ENCODE results near the gene ACOT11.

Gene ACOT11

DNA sequence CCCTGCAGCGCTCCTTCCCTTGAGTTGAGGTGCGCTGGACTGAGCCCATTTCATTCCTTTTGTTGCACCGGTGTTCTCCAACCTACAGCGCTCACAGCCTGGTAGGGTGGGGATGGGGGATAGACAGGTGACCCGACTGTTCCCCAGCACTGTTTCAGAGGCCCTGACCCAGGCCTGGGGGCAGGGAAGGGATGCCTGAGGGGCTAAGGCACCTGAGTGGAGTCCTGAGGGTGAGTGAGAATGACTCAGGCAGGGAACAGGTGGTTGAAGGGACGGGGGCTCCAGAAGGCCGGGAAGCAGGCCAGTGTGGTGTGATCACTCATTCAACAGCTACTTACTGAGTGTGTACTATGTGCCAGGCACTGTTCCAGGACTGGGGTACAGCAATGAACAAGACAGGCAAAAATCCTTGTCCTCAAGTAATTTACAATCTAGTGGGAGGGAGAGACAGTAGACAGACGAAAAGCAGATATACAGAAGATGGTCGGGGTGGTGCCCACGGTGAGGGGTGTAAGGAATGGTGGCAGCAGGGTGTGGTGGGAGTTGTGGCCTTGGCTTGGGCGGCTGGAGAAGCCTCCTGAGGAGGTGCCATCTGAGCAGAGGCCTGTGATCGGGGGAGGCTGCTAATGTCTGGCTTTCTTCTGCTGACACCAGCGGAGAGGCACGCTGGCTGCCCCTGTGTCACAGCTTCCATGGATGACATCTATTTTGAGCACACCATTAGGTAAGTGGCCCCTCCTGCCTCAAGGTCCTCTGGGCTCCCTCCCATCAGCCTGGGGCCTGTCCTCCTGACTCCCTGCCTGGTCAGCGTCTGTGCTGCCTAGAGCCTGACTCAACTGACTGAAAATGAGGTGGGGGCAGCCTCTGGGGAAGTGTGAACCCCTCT, 37.4 kb downstream of the ACOT11 start:
- no peak for DNase-seq (ENCODE audit: low read depth in 2 of 2)

DNA sequence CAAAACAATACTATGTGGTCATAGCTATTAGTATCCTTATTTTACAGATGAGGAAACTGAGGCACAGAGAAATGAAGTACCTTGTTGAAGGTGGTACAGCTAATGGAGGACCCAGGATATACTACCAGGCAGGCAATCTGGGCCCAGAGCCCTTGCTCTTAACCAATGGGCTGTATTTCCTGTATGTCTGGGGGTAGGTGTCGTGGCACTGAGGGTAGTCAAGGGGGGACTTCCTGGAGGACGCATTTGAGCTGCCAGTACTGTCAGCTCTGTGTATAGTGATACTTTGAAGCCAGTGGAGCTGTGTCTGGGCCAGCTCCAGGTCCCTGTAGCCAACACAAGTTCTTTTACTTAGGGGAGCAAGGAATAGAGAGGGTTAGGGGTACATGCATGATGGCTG, 40.3 kb downstream of the ACOT11 start:
- DNase-seq (ENCODE audit: low read depth in 2 of 2) = no peak

DNA sequence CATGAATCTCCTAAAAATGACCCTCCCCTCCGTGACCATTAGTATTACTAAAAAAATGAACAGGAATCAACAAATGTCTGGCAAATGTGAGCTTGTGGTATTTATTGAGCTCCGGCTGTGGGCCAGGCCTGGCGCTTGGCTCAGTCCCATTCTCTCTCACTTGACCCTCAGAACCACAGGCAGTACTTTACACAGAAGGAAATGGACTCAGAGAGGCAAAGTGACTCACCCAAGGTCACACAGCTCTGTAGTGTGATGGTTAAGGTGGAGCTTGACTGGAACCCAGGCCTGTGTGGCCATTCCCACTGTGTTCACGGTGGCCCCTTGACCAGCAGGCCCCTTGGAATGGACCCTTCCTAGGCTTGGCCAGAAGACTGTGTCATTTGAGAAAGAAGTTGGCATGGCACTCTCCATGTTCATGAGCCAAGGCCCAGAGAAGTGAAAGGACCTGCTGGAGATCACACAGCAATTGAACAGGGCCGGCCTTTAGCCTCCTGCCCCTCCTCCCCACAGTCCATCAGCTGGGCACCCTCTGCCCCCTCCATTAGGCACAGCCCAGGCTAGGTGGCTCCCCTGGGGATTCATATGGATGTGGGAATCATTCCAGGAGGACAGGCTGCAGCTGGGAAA, 43.2 kb downstream of the ACOT11 start:
- DNase-seq (ENCODE audit: low read depth in 2 of 2) = no peak

DNA sequence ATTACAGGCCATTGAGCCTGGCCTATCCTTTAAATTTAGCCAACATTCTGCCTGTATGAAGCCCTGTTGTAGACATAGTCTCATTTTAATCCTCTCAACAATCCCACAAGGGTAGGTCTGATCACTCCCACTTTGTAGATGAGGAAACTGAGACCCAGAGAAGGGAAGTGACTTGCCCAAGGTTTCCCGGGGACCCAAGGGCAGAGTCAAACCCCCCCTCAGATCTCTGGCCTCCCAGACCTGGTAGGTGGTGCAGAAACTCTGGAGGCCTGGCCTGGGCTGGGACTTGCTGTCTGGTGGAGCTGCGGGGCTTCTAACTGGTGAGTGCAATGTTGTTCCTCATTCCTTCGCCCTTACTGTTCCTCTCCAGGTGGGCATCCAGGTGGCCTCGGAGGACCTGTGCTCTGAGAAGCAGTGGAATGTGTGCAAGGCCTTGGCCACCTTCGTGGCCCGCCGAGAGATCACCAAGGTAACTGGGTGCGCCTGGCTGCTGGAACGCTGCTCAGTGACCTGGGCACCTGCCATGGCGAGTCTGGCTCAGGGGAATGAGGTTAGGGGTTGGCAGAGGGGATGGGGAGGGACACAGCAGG, 45.6 kb downstream of the ACOT11 start:
- DNase-seq (ENCODE audit: low read depth in 2 of 2) = no peak

DNA sequence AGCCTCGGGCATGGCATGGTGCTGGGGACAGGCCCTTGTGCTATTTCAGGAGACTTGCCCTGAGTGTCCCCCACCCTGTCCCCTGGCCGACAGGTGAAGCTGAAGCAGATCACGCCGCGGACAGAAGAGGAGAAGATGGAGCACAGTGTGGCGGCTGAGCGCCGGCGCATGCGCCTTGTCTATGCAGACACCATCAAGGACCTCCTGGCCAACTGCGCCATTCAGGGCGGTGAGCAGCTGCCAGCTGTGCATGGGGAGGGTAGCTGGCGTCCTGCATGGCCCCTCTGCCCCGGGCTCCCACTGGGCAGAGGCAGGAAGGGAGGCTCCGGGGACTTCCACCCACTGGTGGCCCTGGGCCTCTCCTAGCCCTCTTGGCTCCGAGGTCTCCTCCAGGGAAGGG, 46.4 kb downstream of the ACOT11 start:
- no peak for DNase-seq (ENCODE audit: low read depth in 2 of 2)

DNA sequence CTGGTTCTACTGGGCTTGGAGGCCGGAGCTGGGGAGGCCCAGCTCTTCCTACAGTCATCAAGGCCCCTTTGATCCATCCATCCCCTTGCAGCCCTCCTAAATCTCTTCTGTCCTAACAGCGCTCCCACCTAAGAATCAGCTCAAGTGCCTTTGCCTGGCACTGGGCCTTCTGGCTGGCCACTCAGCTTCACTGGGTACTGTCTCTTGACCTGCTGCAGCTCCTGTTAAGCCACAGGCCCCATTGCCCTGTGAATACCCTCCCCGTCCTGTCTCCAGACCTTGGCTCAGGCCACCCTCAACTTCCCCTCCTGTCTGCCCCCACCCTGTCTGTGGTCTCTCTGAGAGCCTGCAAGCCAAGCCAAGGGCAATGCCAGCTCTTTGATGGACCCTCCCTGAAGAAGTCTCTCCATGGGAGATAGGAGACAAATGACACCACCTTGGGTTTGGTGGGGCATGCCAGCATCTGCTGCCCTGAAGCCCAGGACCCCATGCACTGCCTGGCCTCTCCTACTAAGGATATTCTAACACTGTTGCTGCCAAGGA, 48.0 kb downstream of the ACOT11 start:
- DNase-seq (ENCODE audit: low read depth in 2 of 2) = no peak

DNA sequence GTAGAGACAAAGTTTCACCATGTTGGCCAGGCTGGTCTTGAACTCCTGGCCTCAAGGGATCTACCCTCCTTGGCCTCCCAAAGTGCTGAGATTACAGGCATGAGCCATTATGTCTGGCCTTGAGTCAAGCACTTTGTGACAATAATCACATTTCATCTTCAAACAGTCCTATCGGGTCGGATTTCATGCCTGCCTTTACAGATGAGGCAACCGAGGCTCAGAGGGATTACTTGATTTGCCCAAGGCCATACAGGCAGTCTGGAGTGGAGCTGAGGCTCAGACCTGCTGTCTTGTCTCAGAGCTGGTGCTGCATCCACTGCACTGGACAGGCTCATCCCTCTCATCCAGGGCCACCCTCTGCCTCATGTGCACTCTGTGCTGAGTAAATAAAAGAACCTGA, 48.7 kb downstream of the ACOT11 start:
- no peak for DNase-seq (ENCODE audit: low read depth in 2 of 2)

DNA sequence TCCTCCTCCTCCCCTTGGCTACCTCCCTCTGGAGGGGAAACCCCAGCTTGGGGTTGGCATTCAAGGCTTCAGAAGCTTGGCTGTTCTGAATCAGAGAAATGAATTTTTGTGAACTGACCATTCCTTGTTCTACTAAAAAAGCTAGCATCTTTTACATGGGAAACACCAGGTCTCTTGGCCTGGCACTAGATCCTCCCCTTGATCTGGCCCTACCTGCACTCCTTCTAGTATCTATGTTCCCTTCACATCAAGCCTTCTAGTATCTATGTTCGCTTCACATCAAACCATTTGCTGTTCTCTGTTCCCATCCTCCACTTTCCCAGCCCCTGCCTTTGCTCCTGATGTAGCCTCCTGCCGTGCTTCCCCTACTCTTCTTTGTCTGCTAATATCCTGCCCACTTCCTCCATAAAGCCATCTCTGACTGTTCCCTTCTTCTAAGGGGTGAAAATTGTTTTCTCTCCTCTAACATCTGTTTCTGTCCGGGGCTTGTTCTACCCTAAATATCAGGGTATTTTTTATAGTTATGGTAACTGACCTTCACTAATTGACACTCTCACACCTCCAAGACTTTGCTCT, 49.5 kb downstream of the ACOT11 start:
- DNase-seq (ENCODE audit: low read depth in 2 of 2) = no peak

DNA sequence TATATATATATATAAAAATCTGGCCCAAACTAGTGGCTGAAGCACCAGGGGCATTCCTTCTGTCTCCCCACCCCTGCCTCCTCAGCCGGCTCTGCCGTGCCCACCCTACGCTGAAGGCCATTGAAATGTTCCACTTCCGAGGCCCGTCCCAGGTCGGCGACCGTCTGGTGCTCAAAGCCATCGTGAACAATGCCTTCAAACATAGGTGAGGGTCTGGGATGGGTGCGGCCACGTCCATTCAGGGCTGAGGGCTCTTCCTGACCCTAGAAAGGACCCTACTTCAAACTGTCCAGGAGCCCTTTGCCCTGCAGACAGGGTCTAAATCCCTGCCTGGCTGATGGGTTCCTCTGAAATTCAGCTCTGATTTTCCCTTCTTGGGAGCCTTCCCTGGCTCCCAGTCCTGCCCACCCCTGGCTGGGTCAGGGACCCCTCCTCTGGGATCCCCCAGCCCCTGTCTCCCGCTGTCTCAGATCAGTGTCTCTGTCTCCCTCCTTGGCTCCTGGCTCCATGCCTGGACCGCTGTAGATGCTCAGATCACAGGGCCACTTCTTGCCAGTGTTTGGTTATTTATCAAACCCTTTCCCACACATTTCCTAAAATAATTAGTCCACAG, 51.3 kb downstream of the ACOT11 start:
- DNase-seq (ENCODE audit: low read depth in 2 of 2) = no peak

DNA sequence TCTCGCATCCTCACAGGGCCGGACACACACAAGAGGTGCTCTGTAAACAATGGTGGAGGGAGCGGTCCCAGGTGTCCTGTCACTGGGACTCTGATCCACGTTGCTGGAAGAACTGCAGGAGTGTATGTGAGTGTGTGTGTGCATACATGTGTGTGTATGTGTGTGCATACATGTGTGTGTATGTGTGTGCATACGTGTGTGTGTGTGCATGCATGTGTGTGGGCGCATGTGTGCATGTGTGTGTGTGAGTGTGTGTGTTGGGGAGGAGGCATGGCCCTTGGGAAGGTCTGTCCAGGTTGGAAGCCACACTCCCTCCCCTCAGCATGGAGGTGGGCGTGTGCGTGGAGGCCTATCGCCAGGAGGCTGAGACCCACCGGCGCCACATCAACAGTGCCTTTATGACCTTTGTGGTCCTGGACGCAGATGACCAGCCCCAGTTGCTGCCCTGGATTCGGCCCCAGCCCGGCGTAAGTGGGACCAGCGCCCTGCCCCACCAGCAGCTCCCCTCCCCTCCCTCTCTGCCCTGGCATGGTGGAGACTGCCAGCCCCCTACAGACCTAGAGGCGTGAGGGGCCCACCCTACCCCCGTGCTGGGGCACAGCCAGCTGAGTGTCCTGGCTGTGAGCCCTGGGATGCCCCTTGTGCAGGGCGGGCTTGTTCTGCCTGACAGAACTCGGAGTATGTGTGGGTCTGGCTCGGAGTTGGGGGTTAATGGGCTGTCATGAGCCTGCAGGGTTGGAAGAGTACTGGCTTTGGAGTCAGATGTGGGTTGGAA, 53.1 kb downstream of the ACOT11 start:
- no peak for DNase-seq (ENCODE audit: low read depth in 2 of 2)

DNA sequence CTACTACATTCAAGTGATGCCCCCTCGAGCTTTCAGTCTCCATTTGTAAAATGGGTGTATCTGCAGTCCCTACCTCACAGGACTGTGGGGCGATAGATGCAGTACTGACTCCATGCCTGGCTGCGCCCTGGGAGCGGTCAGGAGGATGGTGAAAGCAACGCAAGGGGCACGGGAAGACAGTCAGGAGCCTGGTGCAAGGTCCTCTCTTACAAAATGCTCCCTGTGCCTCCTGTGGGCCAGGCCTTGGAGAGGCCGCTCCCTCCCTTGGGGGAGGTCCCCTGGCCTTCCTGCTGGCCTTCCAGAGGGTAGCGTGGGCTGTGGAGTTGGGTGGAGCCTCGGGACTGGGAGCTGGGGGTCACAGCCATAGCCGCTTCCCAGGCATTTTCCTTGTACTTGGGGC, 53.7 kb downstream of the ACOT11 start:
- DNase-seq (ENCODE audit: low read depth in 2 of 2) = no peak

DNA sequence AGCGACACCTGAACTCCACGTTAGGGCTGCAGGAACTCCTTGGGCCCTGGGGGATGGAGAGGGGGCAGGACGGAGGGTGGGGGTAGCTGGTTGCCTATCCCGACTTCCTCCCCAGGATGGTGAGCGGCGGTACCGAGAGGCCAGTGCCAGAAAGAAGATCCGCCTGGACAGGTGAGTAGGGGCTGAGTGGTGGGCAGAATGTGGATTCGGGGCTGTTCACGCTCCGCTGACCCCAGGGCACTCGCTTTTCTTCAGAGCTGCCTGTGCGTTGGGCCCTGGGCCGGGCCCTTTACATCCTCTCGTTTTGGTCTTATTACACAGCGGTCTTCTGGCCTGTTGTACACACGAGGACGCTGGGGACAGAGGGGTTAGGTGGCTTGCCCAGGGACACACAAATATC, 54.5 kb downstream of the ACOT11 start:
- DNase-seq (ENCODE audit: low read depth in 2 of 2) = no peak

DNA sequence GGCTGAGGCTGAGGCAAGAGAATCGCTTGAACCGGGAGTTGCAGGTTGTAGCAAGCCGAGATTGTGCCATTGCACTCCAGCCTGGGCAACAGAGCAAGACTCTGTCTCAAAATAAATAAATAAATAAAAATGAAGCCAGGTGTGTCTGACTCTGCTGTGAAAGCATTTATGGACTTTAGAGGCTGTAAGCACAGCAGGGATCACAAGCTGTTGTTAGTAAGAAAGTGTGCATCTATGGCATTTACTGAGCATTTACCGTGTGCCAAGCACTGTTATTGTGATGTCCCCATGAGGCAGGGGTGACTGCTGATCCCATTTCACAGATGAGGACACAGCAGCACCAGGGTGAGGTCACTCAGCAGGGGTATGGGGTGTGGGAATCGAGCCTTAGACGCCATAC, 55.2 kb downstream of the ACOT11 start:
- no peak for DNase-seq (ENCODE audit: low read depth in 2 of 2)

DNA sequence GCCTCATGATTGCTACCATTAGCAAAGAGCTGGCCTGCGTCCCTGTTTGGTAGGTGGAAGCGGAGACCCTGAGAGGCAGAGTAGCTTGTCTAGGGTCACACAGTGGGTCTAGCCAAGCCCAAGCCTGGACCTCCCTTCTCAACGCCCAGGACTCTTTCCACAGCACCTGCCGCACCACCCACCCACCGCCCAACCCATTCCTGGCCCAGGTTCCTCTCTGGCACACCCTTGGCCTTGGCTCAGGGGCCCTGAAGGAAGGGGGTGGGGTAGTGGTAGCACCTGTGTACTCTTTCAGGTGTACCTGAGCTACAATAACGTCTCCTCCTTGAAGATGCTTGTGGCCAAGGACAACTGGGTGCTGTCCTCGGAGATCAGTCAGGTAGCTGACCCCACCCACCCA, 56.0 kb downstream of the ACOT11 start:
- no peak for DNase-seq (ENCODE audit: low read depth in 2 of 2)

DNA sequence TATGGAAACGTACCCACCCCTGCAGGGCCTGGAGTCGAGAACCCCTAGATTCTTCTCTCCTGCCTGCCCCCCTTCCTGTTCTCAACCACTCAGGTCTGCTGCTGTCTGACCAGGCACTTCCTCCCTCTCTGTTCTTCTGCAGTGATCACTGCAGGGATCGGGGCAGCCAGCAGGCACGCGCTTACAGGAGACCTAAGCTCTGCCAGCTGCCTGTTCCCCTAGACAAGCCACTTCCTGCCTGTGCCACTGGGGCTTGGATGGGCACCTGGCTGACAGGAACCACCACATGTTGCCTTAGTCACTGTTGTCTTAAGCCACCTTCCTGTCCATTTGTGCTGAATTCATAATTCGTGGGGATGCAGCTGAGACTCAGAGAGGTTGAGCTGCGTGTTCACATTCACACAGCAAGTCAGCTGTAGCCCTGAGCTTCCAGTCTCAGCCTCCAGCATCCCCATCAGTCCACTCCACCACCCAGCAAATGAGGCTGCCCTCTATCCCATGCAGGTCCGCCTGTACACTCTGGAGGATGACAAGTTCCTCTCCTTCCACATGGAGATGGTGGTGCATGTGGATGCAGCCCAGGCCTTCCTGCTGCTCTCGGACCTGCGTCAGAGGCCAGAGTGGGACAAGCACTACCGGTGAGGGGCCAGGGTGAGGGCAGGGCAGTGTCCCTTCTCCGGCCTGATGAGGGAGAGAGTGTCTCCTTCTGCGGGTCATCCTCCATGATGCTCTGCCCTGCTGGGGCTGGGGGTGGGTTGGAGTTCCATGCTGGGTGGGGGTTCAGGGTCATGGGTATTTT, 56.7 kb downstream of the ACOT11 start:
- DNase-seq (ENCODE audit: low read depth in 2 of 2) = peak in 1 of 2 donors; percentile 3

DNA sequence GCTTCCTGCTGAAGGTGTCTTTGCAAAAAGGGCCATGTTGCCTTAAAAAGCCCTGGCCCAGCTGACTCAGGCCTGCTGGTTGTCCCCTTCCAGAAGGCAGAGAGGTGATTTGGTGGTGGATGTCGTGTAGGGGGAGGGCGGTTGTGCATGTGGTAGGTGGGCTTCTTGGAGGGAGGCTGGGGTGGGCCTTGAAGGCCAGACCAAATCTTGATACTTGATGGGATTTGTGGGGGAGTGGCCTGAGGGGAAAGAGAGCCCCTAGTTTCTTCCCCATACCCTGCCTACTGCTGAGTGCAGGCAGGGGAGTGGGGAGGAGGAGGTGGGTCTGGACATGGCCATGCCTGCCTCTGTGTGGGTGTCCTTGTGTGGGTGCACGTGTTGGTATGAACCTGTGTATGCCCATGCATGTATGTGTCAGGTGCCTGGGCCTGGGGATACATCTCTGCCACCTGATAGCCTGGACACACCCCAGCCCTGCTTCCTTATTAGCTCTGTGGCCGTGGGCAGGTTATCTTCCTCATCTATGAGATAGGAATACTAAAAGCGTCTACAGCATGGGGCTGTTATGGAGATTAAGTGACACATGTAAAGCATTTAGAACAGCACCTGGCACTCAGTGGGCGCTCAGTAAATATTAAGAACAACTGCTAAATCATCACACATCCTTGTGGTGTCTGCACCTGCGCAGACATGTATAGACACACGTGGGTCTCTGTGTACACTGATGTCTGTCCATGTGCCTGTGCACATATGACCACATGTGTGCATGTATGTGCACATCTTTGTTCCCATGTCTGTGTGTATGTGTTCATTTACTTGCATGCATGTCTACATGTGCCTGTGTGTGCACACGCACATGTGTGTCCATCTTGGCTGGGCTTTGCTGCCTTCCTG, 58.3 kb downstream of the ACOT11 start:
- DNase-seq (ENCODE audit: low read depth in 2 of 2) = no peak

DNA sequence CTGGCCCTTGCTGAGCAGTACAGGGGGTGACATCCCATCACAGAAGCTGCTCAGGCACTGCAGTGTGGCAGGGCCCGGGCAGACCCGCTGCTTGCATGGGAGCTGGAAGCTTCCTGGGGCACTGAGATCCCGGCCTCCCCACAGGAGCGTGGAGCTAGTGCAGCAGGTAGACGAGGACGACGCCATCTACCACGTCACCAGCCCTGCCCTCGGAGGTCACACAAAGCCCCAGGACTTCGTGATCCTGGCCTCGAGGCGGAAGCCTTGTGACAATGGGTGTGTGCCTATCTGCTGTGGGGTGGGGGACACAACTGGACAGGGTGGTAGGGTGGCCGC, 58.9 kb downstream of the ACOT11 start:
- DNase-seq (ENCODE audit: low read depth in 2 of 2) = no peak

DNA sequence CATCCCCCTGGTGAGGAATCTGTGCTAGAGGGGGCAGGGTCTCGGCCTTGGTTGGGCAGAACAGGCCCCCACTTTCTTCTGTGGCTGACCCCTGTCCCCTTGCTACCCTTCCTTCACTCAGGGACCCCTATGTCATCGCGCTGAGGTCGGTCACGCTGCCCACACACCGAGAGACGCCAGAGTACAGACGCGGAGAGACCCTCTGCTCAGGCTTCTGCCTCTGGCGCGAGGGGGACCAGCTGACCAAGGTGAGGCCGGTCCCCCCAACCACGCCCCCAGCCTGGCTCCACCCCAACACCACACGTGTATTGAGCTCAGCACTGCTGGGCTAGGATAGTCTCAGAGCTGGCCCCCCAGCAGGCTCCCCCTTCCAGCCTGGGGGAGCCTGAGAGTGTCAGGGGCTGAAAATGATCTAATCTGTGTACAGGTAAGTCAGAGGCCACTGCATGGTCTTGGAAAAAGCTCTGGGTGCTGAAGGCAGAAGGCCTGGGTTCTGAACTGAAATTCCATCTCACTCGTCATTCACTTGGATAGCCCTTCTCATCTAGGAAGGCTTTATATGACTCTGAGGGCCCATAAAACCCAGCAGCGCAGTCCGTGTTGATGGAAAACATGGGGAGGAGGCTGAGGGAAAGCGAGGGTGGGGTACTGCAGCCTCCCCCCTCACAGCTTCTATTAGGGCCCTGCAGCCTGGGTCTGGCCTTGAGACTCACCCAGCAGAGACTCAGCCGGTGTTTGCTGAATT, 60.0 kb downstream of the ACOT11 start:
- DNase-seq (ENCODE audit: low read depth in 2 of 2) = no peak

Measured in stimulated activated CD4-positive, alpha-beta T cell treated with anti-CD3 and anti-CD28 coated beads, Interleukin-1b, Interleukin-23, amount 100 ng/mL, for 4 hours (primary cell).